Fibroblast of lung (primary cell): Measurements from ENCODE around the gene RBMX2. TPM values are rescaled to one million over a fixed set of nuclear protein-coding genes. Genes with fewer than 3 reads are reported as not detected.
"Not testable (repeated sequence)": the region's sequence is repeated elsewhere in the genome, so short reads cannot be mapped to it uniquely, and the experiment has no call there.

Experiments used
- DNase-seq, 2 donors: peaks; one replicate each; pipeline versions ENCODE4 v3.0.0 to v3.0.0-alpha.2; 2010; ENCODE audit warnings: low read depth in 2 of 2
- H2AFZ ChIP-seq: 2 replicates; pipeline ENCODE4 v1.5.1; 2012; ENCODE audit warnings: low read length, control low read depth, inconsistent platforms
- H3K27ac ChIP-seq: 2 replicates; pipeline ENCODE4 v1.5.1; 2011; ENCODE audit warnings: low read length, control low read depth; ENCODE audit not compliant: insufficient read depth
- H3K27me3 ChIP-seq: 2 replicates; pipeline ENCODE4 v1.5.1; 2011; ENCODE audit warnings: mild to moderate bottlenecking, low read length; ENCODE audit not compliant: control insufficient read depth, insufficient read depth
- H3K36me3 ChIP-seq: 2 replicates; pipeline ENCODE4 v1.5.1; 2011; ENCODE audit warnings: low read length; ENCODE audit not compliant: control insufficient read depth, insufficient read depth
- H3K4me1 ChIP-seq: 2 replicates; pipeline ENCODE4 v1.5.1; 2011; ENCODE audit warnings: low read length; ENCODE audit not compliant: control insufficient read depth, insufficient read depth; ENCODE audit errors: extremely low read depth
- H3K4me2 ChIP-seq: 2 replicates; pipeline ENCODE4 v1.5.1; 2011; ENCODE audit warnings: low read length, control low read depth; ENCODE audit not compliant: insufficient read depth; ENCODE audit errors: extremely low read depth
- H3K4me3 ChIP-seq, 4 experiments: fragments of 200-600 bp in 1 of 4; sonication (generic) in 1 of 4; replicated peaks in 1 of 4; 2 replicates each; pipeline ENCODE4 v1.5.1; 2011 to 2016; ENCODE audit warnings: low read length in 4 of 4, low read depth in 3 of 4, mild to moderate bottlenecking in 3 of 4, control low read depth in 2 of 4, inconsistent platforms in 1 of 4, mixed read lengths in 1 of 4; ENCODE audit not compliant: insufficient read depth in 1 of 4; ENCODE audit errors: control extremely low read depth in 1 of 4
- H3K79me2 ChIP-seq: 2 replicates; pipeline ENCODE4 v1.5.1; 2012; ENCODE audit warnings: mild to moderate bottlenecking, low read length, inconsistent platforms; ENCODE audit not compliant: control insufficient read depth, insufficient read depth
- H3K9ac ChIP-seq: 2 replicates; pipeline ENCODE4 v1.5.1; 2011; ENCODE audit warnings: mild to moderate bottlenecking, low read length, control low read depth; ENCODE audit not compliant: insufficient read depth
- H3K9me3 ChIP-seq: 2 replicates; pipeline ENCODE4 v1.5.1; 2012; ENCODE audit warnings: low read depth, low read length; ENCODE audit not compliant: control insufficient read depth, insufficient read depth
- H4K20me1 ChIP-seq: 2 replicates; pipeline ENCODE4 v1.5.1; 2011; ENCODE audit warnings: low read length; ENCODE audit not compliant: control insufficient read depth, insufficient read depth; ENCODE audit errors: extremely low read depth
- CTCF ChIP-seq, 2 donors: IDR thresholded peaks in 1 of 2; conservative IDR thresholded peaks in 1 of 2; 1 replicate in 1 of 2; 2 replicates in 1 of 2; pipeline ENCODE4 v1.5.1; 2011 to 2012; ENCODE audit warnings: low read length in 2 of 2, control low read depth in 1 of 2, inconsistent platforms in 1 of 2, low read depth in 1 of 2, mild to moderate bottlenecking in 1 of 2
- EZH2 ChIP-seq: IDR thresholded peaks from 2 replicates; pipeline ENCODE4 v1.5.1; 2012; ENCODE audit warnings: low read length, control low read depth, mild to moderate bottlenecking; ENCODE audit errors: missing control alignments
- polyA plus RNA-seq, 2 donors: library from polyadenylated mRNA; depleted of rRNA in 1 of 2; stranded (reverse) in 1 of 2; unstranded in 1 of 2; fragments of >200 nt; gene quantifications; 2 replicates each; pipeline ENCODE4 v1.2.1, GENCODE V29; 2011 to 2012; ENCODE audit warnings: missing spikeins in 1 of 2
- total RNA-seq: library from RNA; depleted of rRNA; stranded (reverse); fragments of >200 nt; gene quantifications from 2 replicates; pipeline ENCODE4 v1.2.1, GENCODE V29; 2014

Gene RBMX2
- total and polyA plus RNA-seq, 2 donors (not counting 1 experiment from before 2014, with no cell fraction given) = 20.8 to 32.0 TPM

GRCh38 chrX:130419263-130419662 is 17.5 kb downstream of the RBMX2 start:
- no peaks in the 10 kb centered on the region for H3K4me1 ChIP-seq

GRCh38 chrX:130426531-130426930 is 24.7 kb downstream of the RBMX2 start:
- no peak overlapping the region for H2AFZ ChIP-seq
- H3K9me3 ChIP-seq = no peaks in the 10 kb centered on the region
- H3K27ac ChIP-seq = no peak overlapping the region
- no peak for TF ChIP-seq CTCF (conservative IDR thresholded peaks at IDR 0.05 in 1 of 2, IDR thresholded peaks at IDR 0.05 in 1 of 2; ENCODE audit: low read depth in 1 of 2, low read length in 2 of 2)
- no peaks in the 10 kb centered on the region for H3K79me2 ChIP-seq
- H3K9ac ChIP-seq = no peak overlapping the region
- H4K20me1 ChIP-seq = no peaks in the 10 kb centered on the region
- no peaks in the 10 kb centered on the region for H3K4me1 ChIP-seq
- no peaks in the 10 kb centered on the region for H3K27me3 ChIP-seq
- H3K36me3 ChIP-seq = no peaks in the 10 kb centered on the region
- H3K4me3 ChIP-seq = no peak overlapping the region
- no peak overlapping the region for H3K4me2 ChIP-seq
- DNase-seq = no peak

More at GRCh38 chrX:130419263-130419662, 17.5 kb downstream of the RBMX2 start:
- no peaks in the 10 kb centered on the region for H3K79me2 ChIP-seq
- no peak overlapping the region for H3K9ac ChIP-seq
- H2AFZ ChIP-seq = no peak overlapping the region
- no peak overlapping the region for H3K4me3 ChIP-seq
- H4K20me1 ChIP-seq = no peaks in the 10 kb centered on the region
- no peak overlapping the region for H3K4me2 ChIP-seq
- DNase-seq = no peak
- no peaks in the 10 kb centered on the region for H3K27me3 ChIP-seq
- no peaks in the 10 kb centered on the region for H3K36me3 ChIP-seq
- no peak for TF ChIP-seq CTCF (conservative IDR thresholded peaks at IDR 0.05 in 1 of 2, IDR thresholded peaks at IDR 0.05 in 1 of 2; ENCODE audit: low read depth in 1 of 2, low read length in 2 of 2)
- TF ChIP-seq EZH2 = no peak
- H3K9me3 ChIP-seq = no peaks in the 10 kb centered on the region
- no peak overlapping the region for H3K27ac ChIP-seq

GRCh38 chrX:130429236-130429635 is 27.4 kb downstream of the RBMX2 start:
- not testable (repeated sequence) for H4K20me1 ChIP-seq, DNase-seq, H3K4me2 ChIP-seq, H3K9ac ChIP-seq, H3K79me2 ChIP-seq, H2AFZ ChIP-seq, H3K4me1 ChIP-seq, H3K9me3 ChIP-seq, H3K4me3 ChIP-seq, H3K36me3 ChIP-seq, H3K27ac ChIP-seq, H3K27me3 ChIP-seq
